ENCODE measurements around the gene SLC29A3. TPM values are rescaled to one million over a fixed set of nuclear protein-coding genes. Genes with fewer than 3 reads are reported as not detected.
A peak's percentile ranks its signal among the peaks of the same experiment; 100 is the strongest.

Gene SLC29A3
- 0.29 to 0.76 TPM (median 0.52 TPM) in 3 replicates for polyA plus RNA-seq
- polyA plus RNA-seq (2011; ENCODE audit: low read depth), result not detected
- 0.56 and 0.58 TPM in 2 replicates for polyA plus RNA-seq (2011; cell fraction: cytosol; rRNA removed)
- 1.3 and 1.5 TPM in 2 replicates for polyA plus RNA-seq (2011; cell fraction: nucleus; rRNA removed)
- 0.61 and 1.1 TPM in 2 replicates for polyA plus RNA-seq (2012; ENCODE audit: low replicate concordance)
- polyA minus RNA-seq, result 0.64 to 1.4 TPM (median 1.3 TPM) in 3 replicates
- not detected for polyA minus RNA-seq (2011; cell fraction: cytosol; rRNA and poly(A)+ RNA removed)
- polyA minus RNA-seq (2011; cell fraction: nucleus; rRNA and poly(A)+ RNA removed), result 1.1 and 1.4 TPM in 2 replicates

DNA sequence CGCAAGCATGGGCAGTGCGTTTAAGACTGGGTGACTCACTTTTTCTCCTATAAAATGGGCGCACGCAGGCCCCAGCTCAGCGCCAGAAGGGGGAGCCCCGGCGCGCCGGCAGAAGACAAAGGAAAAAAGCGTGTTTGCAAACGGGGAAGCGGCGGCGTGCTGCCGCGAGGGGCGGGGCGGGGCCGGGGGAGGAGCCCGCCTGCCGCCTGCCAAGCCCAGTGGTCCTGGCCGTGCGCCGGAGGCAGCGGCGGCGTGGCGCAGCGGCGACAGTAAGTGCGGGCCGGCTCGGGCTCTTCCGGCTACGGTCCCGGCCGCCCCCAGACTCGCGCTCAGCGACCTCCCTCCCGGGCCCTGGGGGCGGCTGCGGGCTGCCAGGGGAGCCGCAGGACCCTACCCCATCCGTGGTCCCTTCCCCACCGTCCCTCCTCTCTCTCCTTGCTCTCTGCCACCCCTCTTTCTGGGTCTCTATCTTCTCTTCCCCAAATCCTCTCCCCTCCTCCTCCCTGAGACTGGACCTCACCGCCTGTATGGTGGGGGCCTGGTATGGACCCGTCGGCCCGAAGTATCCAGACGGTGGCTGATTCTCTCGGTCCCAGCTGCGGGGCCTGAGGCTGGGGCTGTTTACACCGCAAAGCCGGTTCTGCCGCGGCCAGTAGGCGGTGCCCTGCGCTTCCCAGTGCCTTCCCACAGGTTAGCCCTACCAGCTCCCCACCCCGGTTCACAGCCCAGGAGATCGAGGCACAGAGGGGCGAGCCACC, at the start of gene SLC29A3:
Gene SLC29A3, plus strand, starts transcription at position 218 of the 758 bp plus-strand sequence. Its CDS starts 51 bp downstream, at position 269.
- Histone ChIP-seq H3K9ac (ENCODE audit: control insufficient read depth, extremely low read depth, insufficient read depth, low read length) (peak within 1 kb of the TSS; percentile 50), H3K27me3 (ENCODE audit: control insufficient read depth, extremely low read depth, insufficient read depth, low read length) (peaks cover 16% of the 10 kb centered on the region), H3K4me1 (ENCODE audit: control insufficient read depth, extremely low read depth, insufficient read depth, low read length) (no peaks in the 10 kb centered on the region), H2AFZ (ENCODE audit: control insufficient read depth, low read length) (peak within 1 kb of the TSS; percentile 64), H3K4me2 (ENCODE audit: control insufficient read depth, extremely low read depth, insufficient read depth, low read depth, low read length) (peak within 1 kb of the TSS; percentile 72), H3K27ac (ENCODE audit: control insufficient read depth, insufficient read depth, low read length) (no peak within 1 kb of the TSS), H3K36me3 (ENCODE audit: control insufficient read depth in 2 of 2, extremely low read depth in 1 of 2, insufficient read depth in 2 of 2, low read length in 2 of 2) (no peaks in the 10 kb centered on the region), H4K20me1 (ENCODE audit: control insufficient read depth, extremely low read depth, insufficient read depth, low read length) (no peaks in the 10 kb centered on the region), H3K9me3 (ENCODE audit: control insufficient read depth, low read depth, low read length) (no peaks in the 10 kb centered on the region), H3K4me3 (ENCODE audit: control insufficient read depth in 2 of 3, extremely low read depth in 1 of 3, insufficient read depth in 2 of 3, low read depth in 1 of 3, low read length in 3 of 3) (peak within 1 kb of the TSS; percentile 46 to 59 (median 48)), H3K79me2 (ENCODE audit: control insufficient read depth, insufficient read depth, low read length) (no peaks in the 10 kb centered on the region), H3K9me1 (ENCODE audit: control insufficient read depth, extremely low read depth, insufficient read depth, low read length) (no peaks in the 10 kb centered on the region)
- dilution Hi-C loops (cut with MboI; ENCODE audit: extremely low pct_ligation_motif_present, low sequenced_read_pairs), result no loop called here
- peak; percentile 38 for DNase-seq (ENCODE audit: low read depth, low spot score)
- no peak for FAIRE-seq
- no peak for TF ChIP-seq EZH2 (IDR thresholded peaks at IDR 0.05; ENCODE audit: low read length)
- TF ChIP-seq, protein P1, sequence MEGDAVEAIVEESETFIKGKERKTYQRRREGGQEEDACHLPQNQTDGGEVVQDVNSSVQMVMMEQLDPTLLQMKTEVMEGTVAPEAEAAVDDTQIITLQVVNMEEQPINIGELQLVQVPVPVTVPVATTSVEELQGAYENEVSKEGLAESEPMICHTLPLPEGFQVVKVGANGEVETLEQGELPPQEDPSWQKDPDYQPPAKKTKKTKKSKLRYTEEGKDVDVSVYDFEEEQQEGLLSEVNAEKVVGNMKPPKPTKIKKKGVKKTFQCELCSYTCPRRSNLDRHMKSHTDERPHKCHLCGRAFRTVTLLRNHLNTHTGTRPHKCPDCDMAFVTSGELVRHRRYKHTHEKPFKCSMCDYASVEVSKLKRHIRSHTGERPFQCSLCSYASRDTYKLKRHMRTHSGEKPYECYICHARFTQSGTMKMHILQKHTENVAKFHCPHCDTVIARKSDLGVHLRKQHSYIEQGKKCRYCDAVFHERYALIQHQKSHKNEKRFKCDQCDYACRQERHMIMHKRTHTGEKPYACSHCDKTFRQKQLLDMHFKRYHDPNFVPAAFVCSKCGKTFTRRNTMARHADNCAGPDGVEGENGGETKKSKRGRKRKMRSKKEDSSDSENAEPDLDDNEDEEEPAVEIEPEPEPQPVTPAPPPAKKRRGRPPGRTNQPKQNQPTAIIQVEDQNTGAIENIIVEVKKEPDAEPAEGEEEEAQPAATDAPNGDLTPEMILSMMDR (optimal IDR thresholded peaks at IDR 0.05 in 1 of 3, IDR thresholded peaks at IDR 0.05 in 1 of 3, conservative IDR thresholded peaks at IDR 0.05 in 1 of 3; ENCODE audit: extremely low read depth in 1 of 3, insufficient read depth in 2 of 3, low read length in 3 of 3), result peak; percentile 52 to 79 (median 74)

DNA sequence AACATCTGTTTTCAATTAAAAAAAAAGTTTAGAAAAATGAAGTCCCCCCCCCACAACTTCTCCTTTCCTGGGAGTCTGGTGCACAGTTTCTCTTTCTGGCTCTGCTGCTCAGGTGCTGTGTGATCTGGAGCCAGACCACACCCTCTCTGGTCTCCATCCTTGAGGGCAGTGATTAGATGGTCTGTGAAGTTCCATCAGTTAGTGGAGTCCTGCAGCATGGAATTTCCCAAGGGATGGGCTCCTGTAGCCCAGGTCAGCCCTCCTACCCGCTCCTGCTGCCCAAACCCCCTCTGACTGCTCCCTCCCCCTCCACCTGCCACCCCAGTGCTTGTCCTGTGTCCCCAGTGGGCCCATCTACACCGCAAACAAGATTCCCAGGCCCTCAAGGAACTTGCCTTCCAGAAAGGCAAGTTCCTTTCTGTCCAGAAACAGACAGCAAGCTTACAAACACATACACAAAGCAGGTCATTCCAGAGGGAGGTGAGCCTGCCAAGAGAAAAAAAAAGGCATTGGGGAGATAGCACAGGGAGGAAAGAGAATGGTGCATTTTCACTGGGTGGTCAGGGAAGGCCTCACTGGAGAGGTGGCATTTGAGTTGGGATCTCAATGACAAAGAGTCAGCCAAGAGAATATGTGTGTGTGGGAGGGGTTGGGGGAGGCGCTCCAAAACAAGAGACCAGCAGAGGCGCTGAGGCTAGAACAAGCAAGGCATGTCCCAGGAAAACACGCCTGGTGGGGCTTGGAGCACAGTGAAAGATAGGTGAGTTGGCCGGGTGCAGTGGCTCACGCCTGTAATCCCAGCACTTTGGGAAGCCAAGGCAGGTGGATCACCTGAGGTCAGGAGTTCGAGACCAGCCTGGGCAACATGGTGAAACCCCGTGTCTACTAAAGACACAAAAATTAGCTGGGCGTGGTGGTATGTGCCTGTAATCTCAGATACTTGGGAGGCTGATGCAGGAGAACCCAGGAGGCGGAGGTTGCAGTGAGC, 49.5 kb upstream of the SLC29A3 start:
- no peak overlapping the region for H2AFZ ChIP-seq (ENCODE audit: control insufficient read depth, low read length)

More for the DNA sequence above, 49.5 kb upstream of the SLC29A3 start:
- dilution Hi-C loops (cut with MboI; ENCODE audit: extremely low pct_ligation_motif_present, low sequenced_read_pairs), result no loop called here
- no peaks in the 10 kb centered on the region for H3K79me2 ChIP-seq (ENCODE audit: control insufficient read depth, insufficient read depth, low read length)
- H4K20me1 ChIP-seq (ENCODE audit: control insufficient read depth, extremely low read depth, insufficient read depth, low read length), result no peaks in the 10 kb centered on the region
- no peak overlapping the region for H3K27ac ChIP-seq (ENCODE audit: control insufficient read depth, insufficient read depth, low read length)
- H3K4me3 ChIP-seq (ENCODE audit: control insufficient read depth in 2 of 3, extremely low read depth in 1 of 3, insufficient read depth in 2 of 3, low read depth in 1 of 3, low read length in 3 of 3), result no peak overlapping the region
- H3K4me1 ChIP-seq (ENCODE audit: control insufficient read depth, extremely low read depth, insufficient read depth, low read length), result peaks cover 23% of the 10 kb centered on the region
- DNase-seq (ENCODE audit: low read depth, low spot score) (no peak), FAIRE-seq (no peak)
- no peaks in the 10 kb centered on the region for H3K27me3 ChIP-seq (ENCODE audit: control insufficient read depth, extremely low read depth, insufficient read depth, low read length)
- no peaks in the 10 kb centered on the region for H3K9me3 ChIP-seq (ENCODE audit: control insufficient read depth, low read depth, low read length)
- no peak for TF ChIP-seq EZH2 (IDR thresholded peaks at IDR 0.05; ENCODE audit: low read length)
- TF ChIP-seq, protein P1 (optimal IDR thresholded peaks at IDR 0.05 in 1 of 3, IDR thresholded peaks at IDR 0.05 in 1 of 3, conservative IDR thresholded peaks at IDR 0.05 in 1 of 3; ENCODE audit: extremely low read depth in 1 of 3, insufficient read depth in 2 of 3, low read length in 3 of 3), result peak in 1 of 3 experiments; percentile 5
- H3K9me1 ChIP-seq (ENCODE audit: control insufficient read depth, extremely low read depth, insufficient read depth, low read length), result no peaks in the 10 kb centered on the region
- H3K36me3 ChIP-seq (ENCODE audit: control insufficient read depth in 2 of 2, extremely low read depth in 1 of 2, insufficient read depth in 2 of 2, low read length in 2 of 2), result no peaks in the 10 kb centered on the region
- H3K9ac ChIP-seq (ENCODE audit: control insufficient read depth, extremely low read depth, insufficient read depth, low read length), result no peak overlapping the region
- no peak overlapping the region for H3K4me2 ChIP-seq (ENCODE audit: control insufficient read depth, extremely low read depth, insufficient read depth, low read depth, low read length)
